K562 (cell line): ENCODE measurements around the gene CYP2R1. TPM values are rescaled to one million over a fixed set of nuclear protein-coding genes. Genes with fewer than 3 reads are reported as not detected.
A peak's percentile ranks its signal among the peaks of the same experiment; 100 is the strongest.

Experiments used
- ETS1 ChIP-seq: conservative IDR thresholded peaks from 2 replicates; pipeline ENCODE4 v1.6.1; 2011; ENCODE audit warnings: low read depth, mild to moderate bottlenecking, low read length; ENCODE audit not compliant: control insufficient read depth
- MAFK ChIP-seq: IDR thresholded peaks from 2 replicates; pipeline ENCODE4 v1.6.1; 2011; ENCODE audit warnings: low read length, improper control_type of control experiment
- RBM34 ChIP-seq: fragments of 200-400 bp; formaldehyde crosslinking; IDR thresholded peaks from 2 replicates; pipeline ENCODE4 v1.6.1; 2018; ENCODE audit warnings: low read length, borderline replicate concordance; ENCODE audit not compliant: insufficient read depth
- TARDBP ChIP-seq: fragments of 450-650 bp; IDR thresholded peaks from 2 replicates; pipeline ENCODE4 v1.6.1; 2016
- ZBTB2 ChIP-seq: fragments of 450-650 bp; IDR thresholded peaks from 2 replicates; pipeline ENCODE4 v1.6.1; 2016; ENCODE audit warnings: antibody characterized with exemption
- ZNF3 ChIP-seq: fragments of 250-450 bp; sonication (Bioruptor Pico); IDR thresholded peaks from 2 replicates; pipeline ENCODE4 v1.5.0; 2021; ENCODE audit warnings: mild to moderate bottlenecking, moderate library complexity
- ZNF431 ChIP-seq: sonication (generic); formaldehyde crosslinking; IDR thresholded peaks from 2 replicates; pipeline ENCODE4 v1.8.0; 2022; ENCODE audit warnings: mild to moderate bottlenecking, missing genetic modification reagents
- polyA plus RNA-seq, 8 experiments: library from polyadenylated mRNA; depleted of rRNA in 4 of 8; stranded (reverse) in 5 of 8; unstranded in 3 of 8; fragments of >200 nt; fragmentation: Nextera tagmentation in 2 of 8; fragmentation: Illumina TruSeq in 1 of 8; extraction: Ambion mirVana in 2 of 8; extraction: Trizol in 1 of 8; gene quantifications; 2 replicates each; pipeline versions ENCODE4 v1.2.1 to v1.2.3, GENCODE V29; 2011 to 2014; ENCODE audit warnings: inconsistent platforms in 1 of 8, missing spikeins in 1 of 8
- total RNA-seq, 7 experiments: library from RNA; depleted of rRNA in 6 of 7; stranded (reverse); fragments of >200 nt in 6 of 7; fragmentation: Illumina TruSeq in 2 of 7; extraction: Trizol in 2 of 7; gene quantifications; 2 replicates each; pipeline versions ENCODE4 v1.2.1 to v1.2.3, GENCODE V29; 2011 to 2021; ENCODE audit warnings: low replicate concordance in 1 of 7
- TF ChIP-seq, protein P1 (sequence below): fragments of 450-650 bp; IDR thresholded peaks from 2 replicates; pipeline ENCODE4 v1.6.1; 2018; ENCODE audit warnings: mild to moderate bottlenecking, low read depth; ENCODE audit not compliant: partially characterized antibody
- TF ChIP-seq, protein P2 (sequence below): fragments of 450-650 bp; IDR thresholded peaks from 2 replicates; pipeline ENCODE4 v1.6.1; 2016; ENCODE audit warnings: low read depth

CYP2R1 gene
- total and polyA plus RNA-seq, 9 of the 15 experiments (the other 6 are each of a cell fraction or from before 2014, with no cell fraction given), result 19.4 to 40.5 (median 29.4) TPM

GRCh38 chr11:14894657-14895598 lies 2.9 kb upstream of the CYP2R1 start (continued):
- TF ChIP-seq ZBTB2 (no peak), TARDBP (0 out of 2 replicates have a peak, but pooled peaks have one; percentile 45), ZNF3 (no peak), ETS1 (no peak), RBM34 (no peak), MAFK (peak; percentile 51), ZNF431 (CRISPR knock-in tag) (no peak)
- TF ChIP-seq, protein P1, sequence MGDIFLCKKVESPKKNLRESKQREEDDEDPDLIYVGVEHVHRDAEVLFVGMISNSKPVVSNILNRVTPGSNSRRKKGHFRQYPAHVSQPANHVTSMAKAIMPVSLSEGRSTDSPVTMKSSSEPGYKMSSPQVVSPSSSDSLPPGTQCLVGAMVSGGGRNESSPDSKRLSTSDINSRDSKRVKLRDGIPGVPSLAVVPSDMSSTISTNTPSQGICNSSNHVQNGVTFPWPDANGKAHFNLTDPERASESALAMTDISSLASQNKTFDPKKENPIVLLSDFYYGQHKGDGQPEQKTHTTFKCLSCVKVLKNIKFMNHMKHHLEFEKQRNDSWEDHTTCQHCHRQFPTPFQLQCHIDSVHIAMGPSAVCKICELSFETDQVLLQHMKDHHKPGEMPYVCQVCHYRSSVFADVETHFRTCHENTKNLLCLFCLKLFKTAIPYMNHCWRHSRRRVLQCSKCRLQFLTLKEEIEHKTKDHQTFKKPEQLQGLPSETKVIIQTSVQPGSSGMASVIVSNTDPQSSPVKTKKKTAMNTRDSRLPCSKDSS, result no peak
- TF ChIP-seq, protein P2, sequence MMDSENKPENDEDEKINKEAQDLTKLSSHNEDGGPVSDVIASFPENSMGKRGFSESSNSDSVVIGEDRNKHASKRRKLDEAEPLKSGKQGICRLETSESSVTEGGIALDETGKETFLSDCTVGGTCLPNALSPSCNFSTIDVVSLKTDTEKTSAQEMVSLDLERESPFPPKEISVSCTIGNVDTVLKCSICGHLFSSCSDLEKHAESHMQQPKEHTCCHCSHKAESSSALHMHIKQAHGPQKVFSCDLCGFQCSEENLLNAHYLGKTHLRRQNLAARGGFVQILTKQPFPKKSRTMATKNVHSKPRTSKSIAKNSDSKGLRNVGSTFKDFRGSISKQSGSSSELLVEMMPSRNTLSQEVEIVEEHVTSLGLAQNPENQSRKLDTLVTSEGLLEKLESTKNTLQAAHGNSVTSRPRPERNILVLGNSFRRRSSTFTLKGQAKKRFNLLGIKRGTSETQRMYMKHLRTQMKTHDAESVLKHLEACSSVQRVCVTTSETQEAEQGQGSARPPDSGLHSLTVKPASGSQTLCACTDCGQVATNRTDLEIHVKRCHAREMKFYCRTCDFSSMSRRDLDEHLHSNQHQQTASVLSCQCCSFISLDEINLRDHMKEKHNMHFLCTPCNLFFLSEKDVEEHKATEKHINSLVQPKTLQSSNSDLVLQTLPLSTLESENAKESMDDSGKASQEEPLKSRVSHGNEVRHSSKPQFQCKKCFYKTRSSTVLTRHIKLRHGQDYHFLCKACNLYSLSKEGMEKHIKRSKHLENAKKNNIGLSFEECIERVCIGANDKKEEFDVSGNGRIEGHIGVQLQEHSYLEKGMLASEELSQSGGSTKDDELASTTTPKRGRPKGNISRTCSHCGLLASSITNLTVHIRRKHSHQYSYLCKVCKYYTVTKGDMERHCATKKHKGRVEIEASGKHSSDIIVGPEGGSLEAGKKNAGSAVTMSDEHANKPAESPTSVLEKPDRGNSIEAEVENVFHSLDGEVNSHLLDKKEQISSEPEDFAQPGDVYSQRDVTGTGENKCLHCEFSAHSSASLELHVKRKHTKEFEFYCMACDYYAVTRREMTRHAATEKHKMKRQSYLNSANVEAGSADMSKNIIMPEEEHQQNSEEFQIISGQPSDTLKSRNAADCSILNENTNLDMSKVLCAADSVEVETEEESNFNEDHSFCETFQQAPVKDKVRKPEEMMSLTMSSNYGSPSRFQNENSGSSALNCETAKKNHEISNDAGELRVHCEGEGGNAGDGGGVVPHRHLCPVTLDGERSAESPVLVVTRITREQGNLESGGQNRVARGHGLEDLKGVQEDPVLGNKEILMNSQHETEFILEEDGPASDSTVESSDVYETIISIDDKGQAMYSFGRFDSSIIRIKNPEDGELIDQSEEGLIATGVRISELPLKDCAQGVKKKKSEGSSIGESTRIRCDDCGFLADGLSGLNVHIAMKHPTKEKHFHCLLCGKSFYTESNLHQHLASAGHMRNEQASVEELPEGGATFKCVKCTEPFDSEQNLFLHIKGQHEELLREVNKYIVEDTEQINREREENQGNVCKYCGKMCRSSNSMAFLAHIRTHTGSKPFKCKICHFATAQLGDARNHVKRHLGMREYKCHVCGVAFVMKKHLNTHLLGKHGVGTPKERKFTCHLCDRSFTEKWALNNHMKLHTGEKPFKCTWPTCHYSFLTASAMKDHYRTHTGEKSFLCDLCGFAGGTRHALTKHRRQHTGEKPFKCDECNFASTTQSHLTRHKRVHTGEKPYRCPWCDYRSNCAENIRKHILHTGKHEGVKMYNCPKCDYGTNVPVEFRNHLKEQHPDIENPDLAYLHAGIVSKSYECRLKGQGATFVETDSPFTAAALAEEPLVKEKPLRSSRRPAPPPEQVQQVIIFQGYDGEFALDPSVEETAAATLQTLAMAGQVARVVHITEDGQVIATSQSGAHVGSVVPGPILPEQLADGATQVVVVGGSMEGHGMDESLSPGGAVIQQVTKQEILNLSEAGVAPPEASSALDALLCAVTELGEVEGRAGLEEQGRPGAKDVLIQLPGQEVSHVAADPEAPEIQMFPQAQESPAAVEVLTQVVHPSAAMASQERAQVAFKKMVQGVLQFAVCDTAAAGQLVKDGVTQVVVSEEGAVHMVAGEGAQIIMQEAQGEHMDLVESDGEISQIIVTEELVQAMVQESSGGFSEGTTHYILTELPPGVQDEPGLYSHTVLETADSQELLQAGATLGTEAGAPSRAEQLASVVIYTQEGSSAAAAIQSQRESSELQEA, result no peak
